ENCODE data around the gene LRRC10B.

The LRRC10B gene

GRCh38 chr11:61549177-61549576, 40.6 kb downstream of the LRRC10B start:
- no peak for ATAC-seq (ENCODE audit: low read depth)
- no peak for DNase-seq (ENCODE audit: low spot score in 2 of 2)
- H3K4me3 Mint-ChIP-seq = no peak overlapping the region
- H3K9me3 Mint-ChIP-seq = no peaks in the 10 kb centered on the region
- peaks cover 10% of the 10 kb centered on the region for H3K4me1 Mint-ChIP-seq
- H3K27me3 Mint-ChIP-seq = peaks cover 44% of the 10 kb centered on the region
- no peaks in the 10 kb centered on the region for H3K36me3 Mint-ChIP-seq
- H3K27ac Mint-ChIP-seq = no peak overlapping the region

GRCh38 chr11:61549662-61550568, 41.4 kb downstream of the LRRC10B start:
- DNase-seq (ENCODE audit: low spot score in 2 of 2) = no peak
- peaks cover 14% of the 10 kb centered on the region for H3K4me1 Mint-ChIP-seq
- H3K27me3 Mint-ChIP-seq = peaks cover 47% of the 10 kb centered on the region
- no peak overlapping the region for H3K4me3 Mint-ChIP-seq
- ATAC-seq (ENCODE audit: low read depth) = no peak
- H3K36me3 Mint-ChIP-seq = no peaks in the 10 kb centered on the region
- H3K27ac Mint-ChIP-seq = no peak overlapping the region
- no peaks in the 10 kb centered on the region for H3K9me3 Mint-ChIP-seq

- ATAC-seq (ENCODE audit: low read depth) (no peak), DNase-seq (ENCODE audit: low spot score in 2 of 2) (no peak)
- H3K36me3 Mint-ChIP-seq = no peaks in the 10 kb centered on the region
- no peaks in the 10 kb centered on the region for H3K9me3 Mint-ChIP-seq
- H3K4me3 Mint-ChIP-seq = no peak overlapping the region
- H3K27me3 Mint-ChIP-seq = peaks cover 40% of the 10 kb centered on the region
- H3K27ac Mint-ChIP-seq = no peak overlapping the region
- peaks cover 11% of the 10 kb centered on the region for H3K4me1 Mint-ChIP-seq
These were observed 42.2 kb downstream of the LRRC10B start for GRCh38 chr11:61550665-61551227.

GRCh38 chr11:61551634-61552033, 43.1 kb downstream of the LRRC10B start:
- peaks cover 39% of the 10 kb centered on the region for H3K27me3 Mint-ChIP-seq
- no peak for ATAC-seq (ENCODE audit: low read depth)
- no peak for DNase-seq (ENCODE audit: low spot score in 2 of 2)

GRCh38 chr11:61552108-61552635, 43.6 kb downstream of the LRRC10B start:
- H3K4me3 Mint-ChIP-seq = no peak overlapping the region
- peaks cover 39% of the 10 kb centered on the region for H3K27me3 Mint-ChIP-seq
- ATAC-seq (ENCODE audit: low read depth) (no peak), DNase-seq (ENCODE audit: low spot score in 2 of 2) (no peak)
- H3K36me3 Mint-ChIP-seq = no peaks in the 10 kb centered on the region
- peaks cover 9% of the 10 kb centered on the region for H3K4me1 Mint-ChIP-seq
- no peaks in the 10 kb centered on the region for H3K9me3 Mint-ChIP-seq
- H3K27ac Mint-ChIP-seq = no peak overlapping the region

More at GRCh38 chr11:61551634-61552033, 43.1 kb downstream of the LRRC10B start:
- Mint-ChIP-seq H3K4me3 (no peak overlapping the region), H3K36me3 (no peaks in the 10 kb centered on the region), H3K9me3 (no peaks in the 10 kb centered on the region), H3K4me1 (peaks cover 9% of the 10 kb centered on the region), H3K27ac (no peak overlapping the region)

DNA sequence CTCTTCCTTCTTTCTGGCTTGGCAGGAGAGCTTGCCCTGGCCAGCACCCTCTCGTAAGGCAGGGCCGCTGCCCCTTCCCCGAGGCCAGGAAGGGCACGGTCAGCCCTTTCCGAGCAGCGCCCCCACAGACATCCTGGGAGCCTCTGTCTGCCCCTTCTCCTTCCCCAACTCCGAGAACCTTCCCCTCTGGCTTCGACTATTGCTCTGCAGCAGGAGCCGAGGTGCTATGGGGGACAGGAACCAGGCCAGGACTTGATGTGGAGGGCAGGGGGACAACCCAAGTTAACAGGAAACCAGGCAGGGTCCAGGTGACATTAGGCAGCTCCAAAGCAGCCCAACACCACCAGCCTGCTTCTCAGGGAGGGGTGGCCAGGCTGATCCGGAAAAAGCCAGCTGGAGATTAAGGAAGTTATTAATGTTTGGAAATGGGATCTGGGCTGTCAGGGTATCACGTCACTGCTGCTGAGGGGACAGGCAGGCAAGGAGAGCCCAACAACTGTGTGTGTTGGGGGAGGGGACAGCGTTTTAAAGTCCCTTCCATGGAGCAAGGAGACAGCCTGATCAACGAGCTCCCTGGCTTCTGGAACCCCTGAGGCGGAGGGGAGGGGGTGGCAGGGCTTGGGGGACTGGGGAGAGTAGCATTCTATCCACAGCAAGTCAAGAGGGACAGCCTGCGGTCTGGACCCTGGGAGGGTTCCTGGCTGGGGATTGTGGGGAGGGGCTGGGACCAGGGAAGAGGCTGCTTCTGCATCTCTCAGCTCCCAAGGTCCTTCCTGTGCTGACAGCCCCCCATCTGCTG, 45.0 kb downstream of the LRRC10B start:
- Mint-ChIP-seq H3K9me3 (no peaks in the 10 kb centered on the region), H3K27me3 (peaks cover 33% of the 10 kb centered on the region), H3K4me3 (no peak overlapping the region), H3K4me1 (peaks cover 9% of the 10 kb centered on the region), H3K27ac (no peak overlapping the region), H3K36me3 (no peaks in the 10 kb centered on the region)
- ATAC-seq (ENCODE audit: low read depth) (no peak), DNase-seq (ENCODE audit: low spot score in 2 of 2) (no peak)

DNA sequence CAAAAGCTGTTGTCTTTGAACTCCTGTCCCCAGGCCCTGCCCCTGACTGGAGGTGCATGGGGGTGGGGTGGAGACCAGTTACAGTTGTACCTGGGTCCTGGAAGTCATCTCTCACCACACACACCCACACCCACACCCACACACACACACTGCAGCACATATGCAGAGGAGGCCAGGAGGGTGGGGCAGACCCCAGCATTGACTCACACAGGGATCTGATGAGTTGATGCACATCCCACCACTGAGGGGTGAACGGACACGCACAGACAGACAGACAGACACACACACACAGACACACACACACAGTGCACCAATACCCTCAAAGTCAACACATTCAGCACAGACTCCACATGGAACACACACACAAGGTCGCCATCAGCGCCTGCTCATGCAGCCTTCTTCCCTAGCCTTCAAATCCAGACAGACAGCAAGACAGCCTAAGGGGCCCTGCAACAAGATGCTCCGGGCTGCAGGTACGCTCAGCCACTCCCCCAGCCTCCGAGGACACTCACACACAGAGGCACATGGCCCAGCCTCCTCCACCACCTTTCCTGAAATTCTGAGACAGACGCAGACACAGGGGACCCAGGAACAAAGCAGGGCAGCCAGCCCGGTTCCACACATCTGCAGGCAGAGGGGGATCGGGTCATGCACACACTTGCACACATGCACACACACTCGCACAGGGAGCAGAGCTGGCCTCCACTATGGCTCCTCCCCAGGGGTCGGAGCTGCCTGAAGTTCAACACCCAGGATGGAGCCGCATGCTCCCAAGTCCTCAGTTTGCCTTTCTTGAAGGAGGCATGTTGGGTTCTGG, 45.8 kb downstream of the LRRC10B start:
- Mint-ChIP-seq H3K27ac (no peak overlapping the region), H3K9me3 (no peaks in the 10 kb centered on the region), H3K36me3 (no peaks in the 10 kb centered on the region), H3K4me3 (no peak overlapping the region), H3K27me3 (peaks cover 36% of the 10 kb centered on the region), H3K4me1 (peaks cover 9% of the 10 kb centered on the region)
- no peak for ATAC-seq (ENCODE audit: low read depth)
- DNase-seq (ENCODE audit: low spot score in 2 of 2) = no peak

GRCh38 chr11:61555051-61555969, 46.8 kb downstream of the LRRC10B start:
- Mint-ChIP-seq H3K27ac (no peak overlapping the region), H3K4me1 (peaks cover 9% of the 10 kb centered on the region), H3K4me3 (no peak overlapping the region), H3K9me3 (no peaks in the 10 kb centered on the region), H3K27me3 (peaks cover 33% of the 10 kb centered on the region), H3K36me3 (no peaks in the 10 kb centered on the region)
- ATAC-seq (ENCODE audit: low read depth) (no peak), DNase-seq (ENCODE audit: low spot score in 2 of 2) (no peak)

DNA sequence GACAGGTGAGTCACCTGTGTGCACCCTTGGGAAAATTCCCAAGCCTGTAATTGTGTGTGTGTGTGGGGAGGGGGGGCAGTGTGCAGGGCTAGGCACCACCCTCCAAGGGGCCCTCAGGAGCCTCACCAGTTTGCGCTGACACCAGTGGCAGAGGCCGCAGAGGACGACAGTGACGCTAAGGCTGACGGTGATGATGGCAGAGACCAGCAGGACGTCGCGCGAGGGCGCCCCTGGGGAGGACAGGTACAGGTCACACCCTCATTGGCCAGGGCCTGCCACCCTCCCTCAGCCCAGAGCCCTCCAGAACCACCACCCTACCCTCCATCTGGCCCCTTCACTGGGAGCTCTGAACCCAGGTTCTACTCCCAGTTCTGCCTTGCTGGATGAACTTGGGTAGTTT, 47.4 kb downstream of the LRRC10B start:
- no peak for ATAC-seq (ENCODE audit: low read depth)
- H3K36me3 Mint-ChIP-seq = no peaks in the 10 kb centered on the region
- DNase-seq (ENCODE audit: low spot score in 2 of 2) = no peak
- no peak overlapping the region for H3K27ac Mint-ChIP-seq
- no peak overlapping the region for H3K4me3 Mint-ChIP-seq
- peaks cover 5% of the 10 kb centered on the region for H3K4me1 Mint-ChIP-seq
- H3K9me3 Mint-ChIP-seq = no peaks in the 10 kb centered on the region
- H3K27me3 Mint-ChIP-seq = peaks cover 29% of the 10 kb centered on the region

- DNase-seq (ENCODE audit: low spot score in 2 of 2) (no peak), ATAC-seq (ENCODE audit: low read depth) (no peak)
- Mint-ChIP-seq H3K36me3 (no peaks in the 10 kb centered on the region), H3K9me3 (no peaks in the 10 kb centered on the region), H3K4me1 (peaks cover 5% of the 10 kb centered on the region), H3K27ac (no peak overlapping the region), H3K27me3 (peaks cover 26% of the 10 kb centered on the region), H3K4me3 (no peak overlapping the region)
These were observed 48.1 kb downstream of the LRRC10B start for GRCh38 chr11:61556621-61557020.

Measured in memory B cell (primary cell).